GM18858 (cell line): ENCODE measurements around the gene SLC35D2.
"Not testable (repeated sequence)": the region's sequence is repeated elsewhere in the genome, so short reads cannot be mapped to it uniquely, and the experiment has no call there.

Experiments
- ATAC-seq: cut with Tn5 transposase; IDR thresholded peaks from one replicate; pipeline ENCODE4 v1.9.1; 2021; ENCODE audit not compliant: unreplicated experiment

Gene SLC35D2

DNA sequence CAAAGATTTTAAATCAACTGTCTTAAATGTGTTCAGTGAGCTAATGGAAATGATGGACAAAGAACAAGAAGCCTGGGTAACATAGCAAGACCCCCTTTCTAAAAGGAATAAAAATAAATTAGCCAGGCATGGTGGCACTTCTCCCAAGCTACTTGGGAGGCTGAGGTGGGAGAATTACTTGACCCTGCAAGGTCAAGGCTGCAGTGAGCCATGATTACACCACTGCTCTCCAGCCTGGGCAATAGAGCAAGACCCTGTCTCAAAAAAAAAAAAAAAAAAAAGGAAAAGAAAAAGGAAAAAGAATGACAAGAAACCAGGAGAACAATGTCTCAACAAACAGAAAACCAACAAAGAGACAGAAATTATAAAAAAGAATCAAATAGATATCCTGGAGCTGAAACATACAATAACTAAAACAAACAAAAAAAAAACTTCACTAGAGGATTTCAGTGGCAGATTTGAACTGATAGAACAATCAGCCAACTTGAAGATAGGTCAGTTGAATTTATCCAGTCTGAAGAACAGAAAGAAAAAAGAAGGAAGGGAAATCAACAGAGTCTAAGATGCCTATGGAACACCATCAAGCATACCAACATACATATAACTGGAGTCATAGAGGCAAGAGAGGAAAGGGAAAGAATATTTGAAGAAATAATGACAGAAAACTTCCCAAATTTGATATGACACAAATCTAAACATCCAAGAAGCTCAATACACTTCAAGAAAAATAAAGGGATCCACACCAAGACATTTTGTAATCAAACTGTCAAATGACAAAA, 16.8 kb upstream of the SLC35D2 start:
- no peak for ATAC-seq

DNA sequence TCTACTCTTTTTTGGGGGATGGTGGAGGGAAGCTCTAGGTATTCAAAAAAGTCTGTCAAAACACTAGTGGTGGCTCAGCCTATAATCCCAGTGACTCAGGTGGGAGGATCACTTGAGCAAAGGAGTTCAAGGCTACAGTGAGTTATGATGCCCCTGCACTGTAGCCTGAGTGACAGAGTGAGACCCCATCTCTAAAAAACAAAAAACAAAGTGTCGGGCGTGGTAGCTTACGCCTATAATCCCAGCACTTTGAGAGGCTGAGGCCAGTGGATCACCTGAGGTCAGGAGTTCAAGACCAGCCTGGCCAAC, 15.8 kb upstream of the SLC35D2 start:
- ATAC-seq: no peak

DNA sequence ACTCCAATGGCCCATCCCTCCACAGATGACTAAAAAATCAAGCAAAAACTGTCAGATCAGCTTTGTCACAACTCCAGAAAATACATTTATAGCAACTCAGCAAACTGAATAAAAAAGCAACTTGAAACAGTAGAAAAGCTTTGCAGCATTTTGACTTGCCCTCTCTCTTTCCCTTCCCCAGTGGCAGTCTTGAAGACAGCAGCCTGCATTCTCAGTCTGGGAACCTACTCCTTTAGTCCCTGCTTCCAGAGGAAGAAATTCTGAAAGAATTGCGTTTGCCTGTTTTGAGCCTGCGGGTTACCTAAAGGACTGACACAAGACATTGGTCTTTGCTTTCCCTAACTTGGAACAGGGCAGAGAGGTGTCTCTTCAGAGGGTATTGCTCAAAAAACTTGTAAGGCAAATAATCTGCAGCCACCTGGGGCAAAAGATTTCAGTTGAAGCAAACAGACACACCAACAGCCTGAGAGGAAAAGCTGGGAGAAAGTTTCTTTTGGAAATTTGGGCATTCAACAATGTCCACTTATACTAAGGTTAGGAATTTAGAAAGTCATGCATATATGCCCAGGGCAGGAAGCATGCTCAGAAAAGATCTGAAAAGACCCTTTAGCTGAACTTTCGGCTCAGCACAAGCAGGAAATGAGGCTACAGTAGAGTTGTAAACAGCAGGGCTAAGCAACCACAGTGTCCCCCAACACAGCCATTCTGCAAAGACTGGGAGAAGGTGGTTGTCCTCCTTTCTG, 15.2 kb upstream of the SLC35D2 start:
- ATAC-seq: no peak

DNA sequence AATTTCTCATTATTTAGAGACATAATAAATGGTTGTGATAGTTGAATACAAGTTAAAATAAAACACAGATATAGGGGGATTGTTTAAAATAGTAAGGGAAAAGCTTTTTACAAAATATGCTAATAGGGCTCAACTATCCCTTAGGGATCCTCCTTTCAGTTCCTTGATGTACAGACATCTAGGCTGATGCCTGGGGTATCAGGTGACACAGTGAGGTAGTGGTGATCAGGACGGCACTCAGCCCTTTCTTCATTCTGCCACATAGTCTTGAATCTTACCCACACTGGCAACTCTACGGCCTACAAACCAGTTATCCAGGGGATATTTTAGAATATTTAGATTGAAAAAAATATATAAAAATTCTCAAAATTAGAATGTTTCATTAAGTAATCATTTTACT, 12.5 kb upstream of the SLC35D2 start:
- no peak for ATAC-seq

DNA sequence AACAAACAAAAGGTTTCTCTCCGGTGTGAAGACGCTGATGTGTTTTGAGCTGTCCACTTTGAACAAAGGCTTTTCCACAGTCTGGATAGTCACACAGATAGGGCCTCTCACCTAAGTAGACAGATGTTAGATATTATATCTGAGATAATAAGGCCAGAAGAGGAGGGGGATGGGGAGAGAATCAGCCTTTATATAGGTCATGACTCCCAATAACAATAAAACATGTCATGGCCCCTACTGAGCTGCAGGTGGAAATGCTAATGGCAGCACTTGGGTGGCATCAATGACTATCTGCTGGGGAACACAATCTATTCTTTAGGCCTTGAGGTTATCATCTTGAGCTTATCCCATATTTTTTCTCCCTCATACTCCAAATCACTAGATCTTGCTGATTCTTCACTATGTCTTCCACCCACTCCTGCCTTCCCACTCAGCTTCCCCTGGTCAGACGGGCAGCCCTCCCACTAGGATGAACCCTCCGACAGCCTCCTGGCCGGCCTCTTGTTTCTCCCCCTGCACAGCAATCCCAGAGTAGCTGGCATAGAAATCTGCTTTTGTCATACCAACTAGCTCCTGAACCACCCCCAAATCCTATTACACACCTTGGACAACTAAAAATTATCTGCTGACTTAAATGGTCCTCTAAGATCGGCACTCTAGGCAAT, 11.5 kb upstream of the SLC35D2 start:
- ATAC-seq: no peak

DNA sequence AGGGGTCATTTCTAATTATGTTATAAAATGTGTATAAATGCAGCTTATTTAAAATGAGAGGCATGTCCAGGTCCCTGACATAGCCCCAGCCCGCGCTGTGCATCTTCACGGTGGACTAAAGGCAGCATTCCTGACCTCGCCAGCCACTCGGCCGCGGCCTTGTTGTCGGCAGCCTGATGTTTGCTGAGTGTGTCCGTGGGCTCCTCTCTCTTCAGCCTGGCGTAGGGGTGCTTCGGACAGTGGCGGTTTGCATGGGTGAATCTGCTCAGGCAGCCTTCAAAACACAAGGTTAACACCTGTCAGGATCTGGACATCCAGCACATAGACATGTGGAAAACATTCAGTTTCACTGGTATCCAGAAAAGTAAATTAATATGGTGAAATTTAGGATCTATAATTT, 8.8 kb upstream of the SLC35D2 start:
- ATAC-seq: no peak

DNA sequence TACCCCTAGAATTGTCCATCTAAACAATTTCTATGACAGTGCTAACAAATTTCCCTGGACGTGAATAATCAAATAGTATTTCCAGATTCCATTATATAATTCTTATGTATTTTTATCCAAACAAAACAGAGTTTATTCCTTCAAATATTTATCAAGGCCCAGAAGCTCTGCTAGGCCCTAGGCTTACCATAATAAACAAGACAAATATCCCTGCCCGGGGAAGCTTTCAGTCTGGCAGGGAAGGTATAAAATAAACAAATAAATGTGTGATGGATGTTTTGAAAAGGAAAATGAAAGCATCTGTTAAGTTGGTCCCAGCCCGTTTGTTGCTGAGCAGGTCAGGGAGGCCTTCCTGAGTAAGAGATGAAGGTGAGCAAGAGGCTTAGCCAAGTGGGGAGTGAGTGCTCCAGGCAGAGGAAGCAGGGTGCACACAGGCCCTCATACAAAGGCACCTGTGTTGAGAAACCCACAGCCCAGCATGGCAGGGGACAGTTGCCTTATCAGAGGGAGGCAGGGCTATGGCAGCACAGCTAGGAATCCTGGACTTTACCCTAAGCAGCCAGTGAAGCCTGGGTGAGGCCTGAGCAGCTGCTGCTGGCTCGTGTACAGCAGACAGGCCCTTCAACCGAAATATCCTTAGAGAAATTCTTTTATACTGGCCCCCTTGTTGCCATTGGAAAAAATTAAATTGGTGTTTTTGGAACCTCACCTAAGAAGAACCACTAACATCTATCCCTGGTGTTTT, 7.7 kb upstream of the SLC35D2 start:
- no peak for ATAC-seq

DNA sequence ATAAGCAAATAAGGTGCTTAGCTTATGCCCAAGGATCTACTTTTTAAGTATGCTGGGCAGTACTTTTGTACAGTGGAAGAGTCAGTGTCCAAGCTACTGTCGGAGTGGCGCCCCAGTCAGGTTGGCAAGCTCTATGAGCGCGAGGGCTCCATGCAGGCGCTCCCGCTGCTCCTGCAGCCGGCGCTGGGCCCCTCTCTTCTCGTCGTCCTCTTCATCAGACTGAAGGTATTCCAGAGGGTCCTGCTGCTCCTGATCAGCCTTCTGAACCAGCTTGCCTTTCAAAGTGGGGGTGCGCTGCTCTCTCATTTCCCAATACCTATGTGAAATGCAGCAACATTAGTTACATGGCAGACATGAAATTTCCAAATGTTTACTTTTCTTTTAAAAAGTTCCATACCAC, 4.6 kb upstream of the SLC35D2 start:
- no peak for ATAC-seq

DNA sequence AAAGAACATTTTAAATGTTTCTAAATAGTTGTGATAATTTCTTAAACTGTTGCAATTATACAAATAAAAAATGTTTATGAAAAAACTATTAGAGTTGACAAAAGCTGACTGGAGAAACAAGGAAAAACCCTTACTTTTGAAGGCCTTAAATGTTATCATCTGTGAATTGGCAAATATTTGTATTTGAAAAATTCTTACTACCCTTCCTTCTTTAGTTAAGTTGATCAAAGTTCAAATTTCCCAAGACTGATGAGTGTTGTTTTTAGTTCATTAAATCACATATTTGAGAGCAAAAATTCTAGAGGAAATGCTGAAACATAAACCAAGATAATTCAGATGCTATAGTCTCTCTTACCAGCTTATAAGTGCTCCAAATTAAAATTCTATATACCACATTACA, 2.6 kb upstream of the SLC35D2 start:
- ATAC-seq: no peak

DNA sequence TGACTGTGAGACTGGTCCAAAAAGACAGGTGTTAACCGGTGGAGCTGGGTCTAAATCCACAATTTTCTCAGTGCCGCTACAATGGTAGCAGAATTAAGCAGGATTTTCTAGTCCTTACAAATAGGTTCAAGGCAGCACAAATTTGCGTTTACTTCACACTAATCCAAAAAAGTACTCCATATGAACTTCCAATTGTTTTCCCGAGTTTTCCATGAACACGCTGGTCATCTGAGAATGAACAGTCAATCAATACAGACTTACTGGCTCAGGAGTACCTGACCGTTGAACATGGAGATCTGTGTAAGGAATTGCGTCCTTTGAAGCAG, 709 bp downstream of the SLC35D2 start:
- no peak for ATAC-seq

DNA sequence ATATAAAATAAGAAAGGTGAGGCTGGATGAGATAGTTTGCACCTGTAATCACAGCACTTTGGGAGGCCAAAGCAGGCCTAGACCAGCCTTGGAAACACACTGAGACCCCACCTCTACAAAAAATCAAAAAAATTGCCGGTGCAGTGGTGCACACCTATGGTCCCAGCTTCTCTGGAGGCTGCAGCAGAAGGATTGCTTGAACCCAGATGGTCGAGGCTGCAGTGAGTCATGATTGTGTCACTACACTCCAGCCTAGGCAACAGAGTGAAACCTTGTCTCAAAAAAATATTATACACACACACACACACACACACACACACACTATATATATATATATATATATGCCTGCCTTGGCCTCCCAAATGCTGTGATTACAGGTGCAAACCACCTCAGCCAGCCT, 1.3 kb downstream of the SLC35D2 start:
- ATAC-seq: no peak

DNA sequence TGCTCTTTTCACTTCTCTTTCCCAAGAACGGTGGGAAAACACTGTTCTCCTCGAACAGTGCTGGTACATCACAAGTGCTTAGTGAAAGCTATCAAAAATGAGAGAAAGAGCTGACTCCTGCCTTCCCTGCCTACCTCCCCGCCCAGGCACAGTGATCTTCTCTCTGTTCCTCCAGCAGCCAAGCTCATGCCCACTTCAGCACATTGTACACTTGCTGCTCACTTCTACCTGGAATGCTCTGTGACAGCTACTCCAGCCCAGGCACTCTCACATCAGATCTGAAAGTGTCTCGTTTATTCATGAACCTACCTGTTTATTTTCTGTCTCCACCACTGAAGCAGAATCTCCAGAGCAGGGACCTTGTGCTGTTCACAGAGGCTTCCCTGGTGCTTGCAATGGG, 1.8 kb downstream of the SLC35D2 start:
- ATAC-seq: no peak

DNA sequence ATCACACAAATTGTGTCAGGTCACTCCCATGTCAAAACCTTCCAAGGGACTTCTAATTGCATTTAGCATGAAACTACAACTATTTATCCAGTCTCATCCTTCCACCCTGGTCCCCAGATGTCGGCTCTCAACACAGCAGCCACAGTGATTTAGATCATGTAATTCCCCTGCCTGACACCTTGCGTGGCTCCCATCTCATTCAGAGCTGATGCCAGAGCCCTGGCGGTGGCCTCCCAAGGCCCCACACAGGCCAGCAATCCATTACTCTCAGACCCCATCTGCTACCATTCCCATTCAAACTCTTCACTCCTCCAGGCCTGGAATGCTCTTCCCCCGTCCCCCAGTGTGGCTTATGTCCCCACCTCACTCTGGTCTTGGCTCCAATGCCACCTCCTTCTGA, 2.4 kb downstream of the SLC35D2 start:
- ATAC-seq: no peak

DNA sequence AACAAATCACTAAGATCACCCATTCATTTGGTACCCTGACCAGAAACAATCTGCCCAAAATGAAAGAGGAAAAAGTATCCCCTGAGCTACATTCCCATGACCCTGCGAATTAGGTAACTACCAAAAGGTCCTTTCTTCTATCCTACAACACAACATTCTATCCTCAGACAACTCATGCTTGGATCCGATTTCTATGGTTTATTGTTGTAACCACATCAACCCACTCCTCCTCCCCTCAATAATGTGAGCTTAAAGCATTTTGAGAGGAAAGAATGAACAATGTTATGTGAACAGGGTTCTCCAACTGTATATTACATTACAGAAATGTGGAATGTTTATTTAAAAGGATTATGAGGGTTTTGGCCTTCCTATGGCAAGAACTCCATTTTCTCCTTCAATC, 4.0 kb downstream of the SLC35D2 start:
- no peak for ATAC-seq

DNA sequence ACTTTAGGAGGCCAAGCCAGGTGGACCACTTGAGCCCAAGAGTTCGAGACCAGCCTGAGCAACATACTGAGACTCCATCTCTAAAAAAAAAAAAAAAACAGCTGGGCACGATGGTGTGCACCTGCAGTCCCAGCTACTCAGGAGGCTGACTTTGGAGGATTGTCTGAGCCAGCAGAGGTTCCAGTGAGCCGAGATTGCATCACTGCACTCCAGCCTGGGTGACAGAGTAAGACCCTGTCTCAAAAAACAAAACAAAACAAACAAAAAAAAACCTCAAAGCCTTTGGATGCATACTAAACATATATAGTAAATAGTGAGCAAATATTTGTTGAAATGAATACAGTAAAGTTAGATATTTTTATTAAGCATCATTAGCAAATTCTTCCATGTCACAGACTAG, 5.3 kb downstream of the SLC35D2 start:
- ATAC-seq: no peak

DNA sequence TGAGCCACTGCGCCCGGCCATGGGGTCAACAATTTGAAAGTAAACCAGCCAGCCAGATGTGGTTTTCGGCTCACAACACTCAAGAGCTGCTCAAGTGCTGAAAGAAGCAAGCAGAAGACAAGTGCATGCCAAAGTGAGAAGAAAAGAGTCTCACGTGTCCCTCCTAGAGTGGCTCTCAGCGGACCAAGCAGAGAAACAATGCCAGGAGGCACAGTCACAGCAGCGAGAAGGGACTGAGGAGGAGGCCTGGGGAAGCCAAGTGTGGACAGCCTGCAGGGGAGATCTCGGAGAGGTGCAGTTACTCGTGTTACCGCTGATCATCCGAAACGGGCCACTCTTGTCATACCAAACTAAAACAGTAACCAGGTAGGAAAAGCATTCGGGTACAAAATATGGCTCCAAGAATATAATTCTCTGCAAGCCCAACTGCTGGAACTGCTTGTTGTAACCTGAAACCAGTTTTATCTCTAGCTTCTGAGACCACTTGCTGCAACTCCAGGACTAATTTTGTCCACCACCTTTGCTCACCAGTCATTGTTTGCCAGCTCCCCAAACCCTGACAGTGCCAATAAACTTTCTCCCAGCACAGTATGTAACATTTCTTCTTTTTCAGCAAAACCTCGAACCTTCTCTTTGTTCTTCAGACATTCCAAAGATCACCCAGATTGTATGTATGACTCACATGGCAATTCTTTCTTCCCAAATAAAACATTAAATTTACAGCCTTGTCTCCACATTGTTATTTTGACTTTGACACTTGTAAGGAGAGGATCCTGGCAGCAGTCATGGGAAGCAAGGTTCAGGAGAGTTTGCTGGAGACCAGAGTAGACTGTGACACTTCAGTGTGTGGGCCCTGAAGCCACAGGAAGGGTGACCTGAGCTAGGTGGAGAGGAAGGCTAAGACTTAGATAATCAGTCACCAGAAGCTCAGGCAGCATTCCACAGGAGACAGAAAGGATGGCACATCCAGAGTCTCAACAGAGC, 6.3 kb downstream of the SLC35D2 start:
- no peak for ATAC-seq

DNA sequence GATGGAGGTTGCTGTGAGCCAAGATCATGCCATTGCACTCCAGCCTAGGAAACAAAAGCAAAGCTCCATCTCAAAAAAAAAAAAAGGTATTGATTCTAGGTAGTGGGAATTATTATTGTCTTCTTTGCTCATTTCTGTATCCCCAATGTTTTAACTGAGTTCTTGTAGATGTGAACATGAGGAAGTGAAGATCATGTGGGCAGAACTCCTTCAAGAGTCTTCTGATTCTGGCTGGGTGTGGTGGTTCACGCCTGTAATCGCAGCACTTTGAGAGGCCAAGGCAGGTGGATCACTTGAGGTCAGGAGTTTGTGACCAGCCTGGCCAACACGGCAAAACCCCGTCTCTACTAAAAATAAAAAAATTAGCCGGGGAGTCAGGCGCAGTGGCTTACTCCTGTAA, 8.0 kb downstream of the SLC35D2 start:
- ATAC-seq: not testable (repeated sequence)

DNA sequence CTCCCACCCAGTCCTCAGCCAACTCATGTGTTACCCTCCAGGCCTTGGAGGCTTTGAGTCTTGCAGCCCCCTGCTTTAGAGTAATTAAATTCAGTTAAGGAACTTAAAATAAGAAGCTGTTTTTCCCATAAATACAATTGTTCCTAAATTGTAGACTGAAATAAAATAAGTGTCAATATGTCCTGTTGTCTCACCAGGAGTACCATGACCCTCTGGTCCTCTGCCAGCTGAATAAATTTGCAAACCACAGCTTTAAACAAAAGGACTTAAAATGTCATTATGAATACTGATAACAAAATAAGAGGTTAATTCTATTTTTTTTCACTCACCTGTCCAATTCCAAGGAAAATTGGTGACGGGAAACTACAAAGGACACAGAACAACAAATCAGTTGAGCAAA, 15.6 kb downstream of the SLC35D2 start:
- no peak for ATAC-seq

DNA sequence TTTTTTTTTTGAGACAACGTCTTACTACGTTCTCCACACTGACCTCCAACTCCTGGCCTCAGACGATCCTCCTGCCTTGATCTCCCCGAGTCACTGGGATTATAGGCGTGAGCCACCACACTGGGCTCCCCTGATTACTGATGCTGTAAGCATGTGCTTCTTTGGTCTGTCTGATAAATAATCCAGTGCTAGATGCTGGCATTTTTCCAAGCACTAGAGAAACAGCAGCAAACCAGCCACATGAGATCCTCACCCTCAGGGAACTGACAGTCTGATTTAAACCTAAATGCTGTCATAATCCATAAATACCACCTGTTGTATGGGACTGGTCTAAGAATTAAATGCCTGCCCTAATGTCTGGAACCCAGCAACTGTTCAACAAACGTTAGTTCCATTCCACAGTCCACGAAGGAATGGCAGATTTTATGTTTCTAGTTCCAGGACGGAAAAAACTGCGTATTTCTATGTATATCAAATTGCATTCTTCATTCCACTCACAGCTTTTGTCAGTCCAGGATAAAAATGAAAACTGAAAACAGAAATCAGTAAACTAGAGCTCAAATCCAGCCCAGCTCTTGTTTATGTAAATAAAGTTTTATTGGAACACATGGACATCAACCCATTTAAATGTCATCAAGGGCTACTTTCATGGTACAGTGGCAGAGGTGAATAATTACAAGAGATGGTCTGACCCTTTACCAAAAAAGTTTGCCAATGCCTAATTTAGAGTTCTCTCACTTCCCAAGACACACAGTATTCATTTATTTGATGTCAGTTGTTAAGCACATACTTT, 20.1 kb downstream of the SLC35D2 start:
- no peak for ATAC-seq

DNA sequence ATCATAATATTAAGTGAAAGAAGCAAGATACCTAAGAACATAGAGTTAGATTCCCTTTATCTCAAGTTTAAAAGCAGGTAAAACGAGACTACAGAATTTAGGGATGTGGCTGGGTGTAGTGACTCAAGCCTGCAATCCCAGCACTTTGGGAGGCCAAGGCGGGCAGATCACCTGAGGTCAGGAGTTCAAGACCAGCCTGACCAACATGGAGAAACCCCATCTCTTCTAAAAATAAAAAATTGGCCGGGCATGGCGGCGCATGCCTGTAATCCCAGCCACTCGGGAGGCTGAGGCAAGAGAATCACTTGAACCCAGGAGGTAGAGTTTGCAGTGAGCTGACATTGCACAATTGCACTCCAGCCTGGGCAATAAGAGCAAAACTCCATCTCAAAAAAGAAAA, 21.4 kb downstream of the SLC35D2 start:
- not testable (repeated sequence) for ATAC-seq
